HG03097 (cell line): ENCODE results near the gene ZNF586.
"Not testable (repeated sequence)": the region's sequence is repeated elsewhere in the genome, so short reads cannot be mapped to it uniquely, and the experiment has no call there.

Source experiments
- ATAC-seq: cut with Tn5 transposase; IDR thresholded peaks from one replicate; pipeline ENCODE4 v1.9.1; 2021; ENCODE audit not compliant: unreplicated experiment, low FRiP score

Gene ZNF586

DNA sequence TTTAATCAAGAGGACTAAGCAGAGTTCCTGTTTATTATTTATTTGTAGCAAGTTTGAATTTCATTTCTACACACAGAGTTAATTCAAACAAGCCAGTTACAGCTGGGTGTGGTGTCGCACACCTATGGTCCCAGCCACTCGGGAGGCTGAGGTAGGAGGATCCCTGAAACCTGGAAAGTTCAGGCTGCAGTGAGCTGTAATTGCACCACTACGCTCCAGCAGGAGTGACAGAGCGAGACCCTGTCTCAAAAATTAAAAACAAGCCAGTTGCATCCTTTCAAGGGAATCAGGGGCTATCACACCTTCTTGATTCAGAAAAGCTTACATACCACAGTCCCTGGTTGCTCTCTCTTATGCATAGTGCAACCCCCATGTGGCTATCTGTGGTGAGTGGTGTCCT is 19.8 kb downstream of the ZNF586 start:
- ATAC-seq = no peak

DNA sequence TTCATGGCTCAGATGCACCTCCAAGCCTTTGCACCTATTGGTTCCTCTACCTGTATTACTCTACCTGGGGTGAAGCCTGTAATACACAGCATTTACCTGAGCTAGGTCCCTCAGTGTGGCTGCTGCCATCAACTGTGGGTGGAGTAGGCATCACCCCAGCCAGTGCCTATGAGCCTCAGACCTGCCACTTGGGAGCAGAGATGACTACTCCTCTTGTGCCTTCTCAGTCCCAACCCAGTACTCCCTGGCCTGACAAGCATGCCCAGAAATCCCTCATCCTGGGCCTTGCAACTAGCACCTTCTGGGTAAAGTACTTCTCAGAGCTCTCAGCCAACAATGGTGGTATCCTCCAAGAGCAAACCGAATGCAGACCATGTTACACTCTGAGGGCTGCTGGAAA is 27.1 kb downstream of the ZNF586 start:
- not testable (repeated sequence) for ATAC-seq

DNA sequence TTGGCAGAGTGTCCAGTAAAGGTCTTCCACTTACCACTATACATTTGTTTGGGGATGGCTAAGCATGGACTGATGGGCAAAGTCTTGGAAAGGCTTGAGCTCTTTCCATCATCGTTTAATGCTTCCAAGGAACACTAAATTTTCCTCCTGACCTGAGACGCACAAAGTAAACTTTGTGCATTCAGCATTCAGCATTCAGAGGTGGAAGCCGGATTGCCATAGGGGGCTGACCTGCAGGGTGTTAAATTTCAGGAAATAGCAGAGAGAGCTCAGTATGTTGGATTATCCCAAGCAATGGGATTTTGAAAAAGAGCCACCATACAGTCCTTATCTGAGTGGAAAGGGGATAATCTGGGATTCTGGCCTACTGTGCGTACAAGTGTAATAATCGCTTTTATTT is 31.2 kb downstream of the ZNF586 start:
- no peak for ATAC-seq

GRCh38 chr19:57802269-57802668 is 32.8 kb downstream of the ZNF586 start:
- ATAC-seq = no peak

DNA sequence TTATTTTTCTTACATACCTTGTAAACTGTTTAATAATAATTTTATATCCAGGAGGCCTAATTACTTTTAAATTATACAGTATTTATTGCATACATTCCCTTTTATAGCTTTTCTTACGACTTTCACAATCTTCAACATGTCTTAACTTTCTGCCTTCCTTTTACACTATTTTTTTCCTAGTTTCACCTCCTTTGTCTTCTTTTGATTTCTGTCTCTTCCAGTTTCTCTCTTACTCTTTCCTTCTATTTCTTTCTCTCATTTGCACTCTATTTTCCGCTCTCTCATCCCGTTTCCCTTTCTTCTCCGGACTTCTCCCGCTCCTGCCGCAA is 33.8 kb downstream of the ZNF586 start:
- no peak for ATAC-seq

GRCh38 chr19:57803594-57804325 is 34.3 kb downstream of the ZNF586 start:
- ATAC-seq = no peak

DNA sequence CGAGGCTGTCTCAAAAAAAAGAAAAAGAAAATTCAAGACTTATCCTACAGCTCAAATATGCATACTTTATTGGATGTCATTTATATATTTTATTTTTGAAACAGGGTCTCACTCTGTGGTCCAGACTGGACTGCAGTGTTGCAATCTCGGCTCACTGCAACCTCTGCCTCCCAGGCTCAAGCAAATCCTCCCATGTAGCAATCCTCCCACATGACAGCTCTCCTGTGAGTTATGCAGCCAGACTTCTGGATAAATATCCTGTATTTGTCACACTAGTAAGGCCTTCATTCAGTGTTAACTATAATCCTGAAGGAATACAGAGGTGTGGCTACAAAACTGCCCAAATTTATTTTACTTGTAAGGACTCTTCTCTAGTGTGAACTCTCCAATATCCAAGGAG is 38.1 kb downstream of the ZNF586 start:
- no peak for ATAC-seq

GRCh38 chr19:57810410-57811295 is 41.2 kb downstream of the ZNF586 start:
- not testable (repeated sequence) for ATAC-seq

DNA sequence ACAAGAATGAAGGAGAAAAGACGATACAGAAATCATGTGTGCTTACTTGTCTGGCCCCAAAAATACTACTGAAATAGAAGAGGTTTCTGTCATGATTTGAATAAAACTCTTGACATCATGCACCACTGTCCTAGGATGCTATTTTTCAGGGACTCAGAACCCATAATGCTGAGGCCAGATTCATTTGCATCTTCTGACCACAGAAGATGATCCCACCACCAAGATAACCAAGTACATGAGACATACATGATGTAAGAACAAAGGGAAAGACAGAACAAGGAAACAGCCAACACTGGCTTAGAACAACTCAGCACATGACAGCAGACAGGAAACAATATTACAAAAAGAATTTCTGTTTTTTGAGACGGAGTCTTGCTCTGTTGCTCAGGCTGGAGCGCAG is 42.8 kb downstream of the ZNF586 start:
- no peak for ATAC-seq

DNA sequence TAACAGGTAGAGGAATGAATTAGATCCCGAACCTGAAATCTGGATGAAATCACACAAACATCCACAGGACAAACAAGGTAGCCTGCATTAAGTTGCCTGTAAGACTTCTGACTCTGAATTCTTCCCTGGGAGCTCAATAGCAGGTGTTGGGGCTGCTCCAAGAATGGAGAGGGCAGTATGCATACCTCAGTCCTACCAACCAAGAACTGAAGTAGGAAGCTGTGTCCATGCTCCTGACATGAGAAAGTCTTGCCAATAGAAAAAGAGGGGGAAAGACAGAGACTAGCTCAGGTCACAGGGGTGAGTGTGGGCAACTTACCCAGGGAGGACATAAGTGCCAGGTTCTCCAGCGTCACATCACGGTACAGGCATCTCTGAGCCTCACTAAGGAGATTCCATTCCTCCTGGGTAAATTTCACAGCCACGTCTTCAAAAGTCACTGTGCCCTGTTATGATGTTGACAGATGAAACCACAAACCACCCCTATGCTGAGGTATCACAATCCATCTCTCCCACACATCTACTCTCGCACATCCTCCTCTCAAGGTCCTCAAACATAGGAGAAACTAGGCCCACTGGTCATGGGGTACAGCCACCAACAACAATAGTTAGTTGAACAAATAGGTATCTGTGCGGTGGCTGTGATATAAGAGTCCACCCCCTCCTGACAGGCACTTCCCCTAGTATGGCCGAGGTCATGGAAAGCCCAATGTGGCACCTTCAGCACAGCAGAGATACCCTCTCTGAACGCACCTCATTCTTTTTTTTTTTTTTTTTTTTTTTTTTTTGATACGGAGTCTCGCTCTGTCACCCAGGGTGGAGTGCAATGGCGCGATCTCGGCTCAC is 43.7 kb downstream of the ZNF586 start:
- not testable (repeated sequence) for ATAC-seq

GRCh38 chr19:57813919-57814504 is 44.5 kb downstream of the ZNF586 start:
- no peak for ATAC-seq

DNA sequence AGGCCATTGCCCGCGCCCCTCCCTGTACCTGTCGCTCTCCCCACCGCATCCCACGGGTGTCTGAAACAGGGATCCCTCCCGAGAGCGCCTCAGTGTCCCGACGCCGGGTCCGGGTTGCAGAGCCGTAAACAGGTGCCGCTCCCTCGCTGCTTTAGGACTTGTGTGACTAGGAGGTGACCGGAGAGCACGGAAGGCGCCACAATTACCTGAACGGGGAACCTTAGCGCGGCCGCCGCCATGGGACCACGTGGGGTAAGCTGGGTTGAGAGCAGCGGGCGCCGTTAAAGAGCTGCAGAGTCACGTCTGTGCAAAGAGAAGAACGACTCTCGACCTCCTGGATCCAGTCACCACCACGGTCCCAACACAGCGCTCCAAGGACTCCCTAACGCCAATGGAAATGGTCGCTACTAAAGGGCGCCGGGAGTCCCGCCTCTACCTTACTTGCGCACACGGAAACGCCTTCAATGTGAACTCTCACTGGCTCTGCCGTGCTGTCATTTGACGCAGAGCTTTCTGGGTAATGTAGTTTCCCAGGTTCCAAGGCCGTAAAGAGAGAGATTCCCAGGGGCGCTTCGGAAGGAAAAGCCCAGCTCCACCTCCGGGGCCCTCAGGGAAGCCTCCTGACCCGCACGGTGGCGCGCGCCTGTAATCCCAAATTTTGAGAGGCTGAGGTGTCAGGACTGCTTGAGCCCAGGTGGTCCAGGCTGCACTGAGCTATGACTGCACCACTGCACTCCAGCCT is 45.2 kb downstream of the ZNF586 start, which contains the start of gene ZNF552:
ZNF552 (minus strand) TSS at position 409 of the 742 bp plus-strand sequence; CDS start at position 239, 170 bp downstream.
- peak; percentile 66 for ATAC-seq

DNA sequence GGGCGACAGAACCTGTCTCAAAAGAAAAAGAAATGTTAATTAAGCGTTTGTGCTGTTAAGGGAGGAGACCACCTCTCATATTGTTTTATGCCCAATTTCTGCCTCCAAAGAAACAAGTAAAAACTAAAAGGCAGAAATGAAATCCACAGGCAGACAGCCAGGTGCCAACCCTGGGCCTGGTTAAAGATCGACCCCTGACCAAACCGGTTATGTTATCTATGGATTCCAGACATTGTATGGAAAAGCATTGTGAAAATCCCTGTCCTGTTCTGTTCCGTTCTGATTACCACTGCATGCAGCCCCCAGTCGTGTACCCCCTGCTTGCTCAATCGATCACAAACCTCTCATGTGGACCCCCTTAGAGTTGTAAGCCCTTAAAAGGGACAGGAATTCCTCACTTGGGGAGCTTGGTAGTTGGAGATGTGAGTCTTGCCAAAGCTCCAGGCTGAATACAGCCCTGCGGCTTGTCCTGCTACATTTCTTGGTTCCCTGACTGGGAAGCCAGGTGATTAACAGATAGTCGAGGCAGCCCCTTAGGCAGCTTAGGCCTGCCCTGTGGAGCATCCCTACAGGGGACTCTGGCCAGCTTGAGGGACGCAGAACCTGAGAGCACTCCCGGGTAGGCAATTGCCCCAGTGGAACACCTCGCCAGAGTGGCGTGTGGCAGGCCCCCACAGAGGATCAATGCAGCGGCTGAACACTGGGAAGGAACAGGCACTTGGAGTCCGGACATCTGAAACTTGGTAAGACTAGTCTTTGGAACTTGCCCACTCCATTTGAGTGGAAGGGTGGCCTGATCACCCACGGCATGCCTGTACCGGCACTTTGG is 46.0 kb downstream of the ZNF586 start:
- ATAC-seq = no peak

DNA sequence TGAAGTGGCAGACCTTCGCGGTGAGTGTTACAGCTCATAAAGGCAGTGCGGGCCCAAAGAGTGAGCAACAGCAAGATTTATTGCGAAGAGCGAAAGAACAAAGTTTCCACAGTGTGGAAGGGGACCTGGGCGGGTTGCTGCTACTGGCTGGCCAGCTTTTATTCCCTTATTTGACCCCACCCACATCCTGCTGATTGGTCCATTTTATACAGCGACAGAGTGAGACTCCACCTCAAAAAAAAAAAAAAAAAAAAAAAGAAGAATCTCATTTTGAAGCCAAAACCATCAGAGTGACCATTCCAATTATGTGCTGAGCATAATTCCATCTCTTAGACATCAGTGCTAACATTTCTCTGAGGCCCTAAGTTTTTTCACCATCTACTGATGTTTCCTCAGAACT is 47.2 kb downstream of the ZNF586 start:
- ATAC-seq = no peak

DNA sequence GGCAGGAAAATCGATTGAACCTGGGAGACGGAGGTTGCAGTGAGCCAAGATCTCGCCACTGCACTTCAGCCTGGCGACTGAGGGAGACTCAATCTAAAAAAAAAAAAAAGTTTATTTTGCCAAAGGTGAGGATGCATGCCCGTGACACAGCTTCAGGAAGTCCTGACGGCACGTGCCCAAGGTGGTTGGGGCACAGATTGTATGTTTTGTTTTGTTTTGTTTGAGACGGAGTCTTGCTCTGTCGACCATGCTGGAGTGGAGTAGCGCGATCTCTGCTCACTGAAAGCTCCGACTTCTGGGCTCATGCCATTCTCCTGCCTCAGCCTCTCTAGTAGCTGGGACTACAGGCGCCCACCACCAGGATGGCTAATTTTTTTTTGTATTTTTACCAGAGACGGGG is 48.5 kb downstream of the ZNF586 start:
- ATAC-seq = no peak

- no peak for ATAC-seq
These were observed 48.9 kb downstream of the ZNF586 start for GRCh38 chr19:57818378-57818777.

DNA sequence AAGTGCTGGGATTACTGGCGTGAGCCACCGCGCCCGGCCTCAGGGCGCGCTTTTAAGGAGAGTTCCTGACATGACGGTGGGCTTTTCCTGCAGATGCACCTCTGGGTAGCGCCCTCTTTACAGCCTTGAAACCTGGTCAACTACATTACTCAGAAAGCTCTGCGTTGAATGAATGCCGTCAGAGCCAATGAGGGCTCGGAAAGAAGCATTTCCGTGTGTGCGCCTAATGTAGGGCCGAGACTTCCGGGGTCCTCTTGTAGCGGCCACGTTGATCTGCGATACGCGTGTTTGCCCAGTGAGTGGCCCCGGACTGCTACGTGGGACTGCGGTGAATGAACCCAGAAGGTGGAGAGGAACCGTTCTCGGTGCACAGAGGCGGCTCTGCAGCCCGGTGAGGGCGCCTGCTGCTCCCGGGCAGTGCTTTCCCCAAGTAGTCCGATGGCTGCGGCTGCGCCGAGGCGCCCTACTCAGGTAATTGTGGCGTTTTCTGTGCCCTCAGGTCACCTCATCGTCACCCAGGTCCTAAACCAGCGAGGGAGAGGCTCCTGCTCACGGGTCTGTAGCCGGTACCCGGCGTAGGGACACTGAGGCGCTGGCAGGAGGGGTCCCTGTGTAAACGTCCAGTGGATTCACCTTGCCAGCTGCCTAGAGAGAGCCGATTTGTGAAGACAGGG is 50.1 kb downstream of the ZNF586 start:
- ATAC-seq = peak; percentile 89

- ATAC-seq = no peak
These were observed 51.1 kb downstream of the ZNF586 start for GRCh38 chr19:57820599-57820998.
